Cerebellar cortex (tissue), 1 donor: Measurements from ENCODE around the gene IMPA2.
A peak's percentile ranks its signal among the peaks of the same experiment; 100 is the strongest.
"Not testable (repeated sequence)": the region's sequence is repeated elsewhere in the genome, so short reads cannot be mapped to it uniquely, and the experiment has no call there.

Source experiments
- DNase-seq: peaks from one replicate; pipeline ENCODE4 v3.0.0-alpha.2; 2015; ENCODE audit warnings: low spot score

Gene IMPA2

GRCh38 chr18:12029786-12030584 lies 48.7 kb downstream of the IMPA2 start:
- no peak for DNase-seq

- DNase-seq = no peak
Observed at GRCh38 chr18:12030670-12031069, 49.4 kb downstream of the IMPA2 start.

DNA sequence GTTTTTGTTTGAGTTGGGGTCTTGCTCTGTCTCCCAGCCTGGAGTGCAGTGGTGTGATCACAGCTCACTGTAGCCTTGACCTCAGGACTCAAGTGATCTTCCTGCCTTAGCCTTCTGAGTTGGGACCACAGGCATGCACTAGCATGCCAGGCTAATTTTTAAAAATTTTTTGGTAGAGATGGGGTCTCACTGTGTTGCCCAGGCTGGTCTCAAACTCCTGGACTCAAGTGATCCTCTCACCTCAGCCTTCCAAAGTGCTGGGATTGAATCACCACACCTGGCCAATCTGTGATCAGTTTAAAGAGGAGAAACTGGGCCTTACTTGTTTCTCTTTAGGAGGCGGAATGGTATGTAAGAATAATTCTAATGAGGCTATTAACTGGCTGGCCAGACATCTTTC lies 49.9 kb downstream of the IMPA2 start:
- DNase-seq = no peak

DNA sequence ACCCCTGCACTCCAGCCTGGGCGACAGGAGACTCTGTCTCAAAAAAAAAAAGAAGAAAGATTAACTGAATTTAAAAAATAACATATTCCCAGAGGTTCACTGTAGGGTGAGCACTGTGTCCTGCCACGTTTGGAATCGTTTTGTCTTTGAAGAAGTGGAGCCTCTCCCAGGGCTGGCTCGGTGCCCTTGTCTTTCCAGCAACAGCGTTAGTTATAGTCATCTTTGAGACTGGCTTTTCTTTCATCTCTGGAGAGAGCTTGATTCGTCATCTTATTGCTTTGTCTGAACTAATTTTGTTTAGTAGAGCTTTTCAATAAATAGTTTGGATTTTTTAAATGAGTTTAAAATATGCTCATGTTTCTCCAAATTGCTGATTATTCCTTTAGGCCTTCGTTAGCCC lies 50.5 kb downstream of the IMPA2 start:
- no peak for DNase-seq

- no peak for DNase-seq
Observed at GRCh38 chr18:12032786-12033642, 51.7 kb downstream of the IMPA2 start.

- DNase-seq = no peak
Observed at GRCh38 chr18:12033643-12034025, 52.3 kb downstream of the IMPA2 start.

DNA sequence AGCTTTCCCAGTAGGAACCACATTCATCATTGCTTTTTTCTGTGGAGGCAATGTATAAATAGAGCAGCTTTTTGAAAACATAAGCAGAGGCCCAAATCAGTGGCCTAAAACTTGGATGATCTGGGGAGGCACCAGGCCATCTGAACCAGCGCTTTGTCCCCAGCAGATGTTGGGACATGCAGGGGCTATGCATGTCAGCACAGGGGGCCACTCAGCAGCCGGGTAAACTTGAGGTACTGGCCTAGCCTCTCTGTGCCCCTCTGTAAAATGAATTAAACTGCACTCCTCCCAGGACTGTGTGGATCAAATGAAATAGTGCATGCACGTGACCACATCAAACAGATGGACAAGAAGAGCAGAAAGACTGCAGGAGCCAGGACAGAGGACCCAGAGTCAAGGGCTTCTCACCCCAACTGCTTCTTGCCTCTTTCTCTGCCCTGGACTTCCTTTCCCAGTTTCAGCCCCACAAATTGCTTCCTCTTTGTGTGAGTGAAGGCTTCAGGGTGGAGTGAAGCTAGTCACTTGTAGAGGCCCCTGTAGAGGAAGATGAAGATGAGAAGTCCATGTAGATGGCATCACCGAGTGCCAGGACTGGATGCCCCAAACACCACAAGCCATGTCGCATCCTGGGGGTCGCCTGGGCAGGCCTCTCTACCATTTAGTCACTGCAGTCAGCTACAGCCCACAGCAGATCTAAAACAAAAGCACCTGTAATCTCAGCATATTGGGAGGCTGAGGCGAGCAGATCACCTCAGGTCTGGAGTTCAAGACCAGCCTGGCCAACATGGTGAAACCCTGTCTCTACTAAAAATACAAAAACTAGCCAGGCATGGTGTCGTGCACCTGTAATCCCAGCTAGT lies 53.2 kb downstream of the IMPA2 start:
- DNase-seq = no peak

DNA sequence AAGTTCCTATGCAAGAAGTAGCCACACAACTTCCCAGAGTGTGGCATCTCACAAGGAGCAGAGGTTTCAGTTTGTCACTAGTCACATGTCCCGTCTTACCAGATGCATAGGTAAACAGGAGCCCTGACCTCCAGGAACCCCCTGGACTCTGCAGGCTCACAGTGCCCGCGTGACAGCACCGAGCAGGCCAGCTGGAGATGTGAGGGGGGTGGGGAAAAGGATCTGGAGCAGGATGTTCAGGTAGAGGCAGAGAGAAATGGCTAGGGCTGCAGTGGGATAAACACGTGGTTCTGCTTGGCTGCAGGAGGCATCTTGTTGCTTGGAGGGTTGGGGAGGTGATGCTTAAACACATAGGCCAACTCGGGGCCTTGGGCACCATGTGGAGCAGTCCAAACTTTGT lies 54.2 kb downstream of the IMPA2 start:
- DNase-seq = no peak

DNA sequence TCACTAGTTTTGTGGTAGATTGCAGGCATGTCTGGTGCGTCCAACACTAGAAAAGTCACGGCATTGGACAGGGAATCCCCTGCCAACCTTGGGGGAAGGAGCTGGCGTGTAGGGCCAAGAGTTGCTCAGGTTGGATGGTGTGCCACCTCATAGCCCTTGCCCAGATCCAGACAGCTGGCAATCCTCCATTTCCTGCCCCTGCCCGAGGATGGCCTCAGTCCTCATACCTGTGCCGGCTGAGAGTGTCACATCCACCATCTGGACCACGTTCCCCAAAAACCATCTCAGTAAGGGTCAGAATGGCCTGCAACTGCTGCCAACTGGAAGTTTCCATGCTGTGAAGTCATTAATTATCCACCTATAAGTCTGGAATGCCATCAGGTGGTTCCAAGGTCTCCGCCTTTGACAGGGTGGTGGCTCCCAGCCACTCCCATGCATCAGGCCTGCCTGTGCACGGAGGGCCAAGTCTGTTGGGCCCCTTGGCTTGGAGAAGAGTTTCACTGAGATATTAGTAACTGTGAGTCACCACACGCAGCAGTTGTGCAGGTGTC lies 55.0 kb downstream of the IMPA2 start:
- peak; percentile 76 for DNase-seq

DNA sequence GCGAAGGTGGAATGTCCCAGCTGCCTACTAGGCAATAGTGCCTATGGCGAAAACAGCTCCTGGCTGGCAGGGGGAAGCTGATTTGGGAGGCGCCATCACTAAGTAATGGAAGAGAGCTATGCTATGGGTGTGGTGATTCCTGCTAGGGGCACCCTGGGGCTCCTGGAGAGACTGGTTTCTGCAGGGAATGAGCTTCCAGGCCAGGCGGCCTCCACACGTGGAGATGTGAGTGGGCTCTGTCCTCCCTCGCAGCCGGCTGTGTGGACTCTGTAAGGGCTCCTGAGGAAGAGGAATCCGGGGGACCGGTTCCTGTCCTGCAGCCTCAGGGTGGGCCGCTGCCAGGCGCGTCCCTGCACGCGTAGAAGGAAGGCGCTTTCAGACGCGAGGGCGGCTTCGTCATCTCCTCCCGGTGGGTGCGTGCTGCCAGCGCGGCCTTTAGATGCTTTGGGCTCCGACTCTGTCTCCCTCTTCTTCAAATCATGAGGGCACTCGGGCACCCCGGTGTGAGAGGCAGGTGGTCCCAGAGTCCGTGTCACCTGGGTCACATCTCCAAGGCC lies 56.9 kb downstream of the IMPA2 start:
- DNase-seq = no peak

GRCh38 chr18:12038639-12039539 lies 57.6 kb downstream of the IMPA2 start:
- DNase-seq = peak; percentile 70

- DNase-seq = not testable (repeated sequence)
Observed at GRCh38 chr18:12039540-12039930, 58.2 kb downstream of the IMPA2 start.

- DNase-seq = no peak
Observed at GRCh38 chr18:12041561-12041960, 60.3 kb downstream of the IMPA2 start.

DNA sequence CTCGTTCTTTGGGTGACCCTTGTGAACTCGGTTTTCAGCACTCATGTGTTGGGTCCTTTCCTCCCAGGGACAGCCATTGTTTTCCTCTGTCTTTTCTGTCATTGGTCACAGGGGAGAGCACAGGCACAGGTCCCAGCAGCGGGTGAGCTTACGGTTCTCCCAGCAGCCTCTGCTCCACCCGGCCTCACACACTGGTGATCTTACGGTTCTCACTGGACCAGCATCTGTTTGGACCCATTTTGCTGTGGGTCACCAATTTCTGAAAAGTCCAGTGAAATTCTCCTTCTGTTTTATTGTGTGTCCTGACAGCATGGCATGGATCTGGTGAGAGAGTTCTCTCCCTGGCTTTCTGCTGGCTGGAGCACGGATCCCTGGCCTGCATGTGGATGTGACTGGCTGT lies 62.5 kb downstream of the IMPA2 start:
- no peak for DNase-seq

DNA sequence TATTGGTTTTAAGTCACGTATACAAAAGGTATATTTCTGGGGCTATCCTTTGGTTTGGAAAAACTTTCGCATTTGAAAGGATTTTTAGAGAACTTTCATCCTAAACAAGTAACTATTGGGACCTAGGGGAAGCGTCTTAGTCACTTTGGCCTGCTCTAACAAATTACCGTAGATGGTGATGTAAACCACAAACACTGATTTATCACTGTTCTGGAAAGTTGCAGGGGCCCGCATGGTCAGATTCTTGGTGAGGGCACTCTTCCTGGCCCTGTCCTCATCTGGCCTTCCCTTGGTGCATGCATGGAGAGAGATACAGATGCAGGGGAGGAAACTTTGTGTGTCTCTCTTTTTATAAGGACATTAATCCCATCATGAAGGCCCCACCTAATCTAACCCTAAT lies 63.3 kb downstream of the IMPA2 start:
- no peak for DNase-seq

DNA sequence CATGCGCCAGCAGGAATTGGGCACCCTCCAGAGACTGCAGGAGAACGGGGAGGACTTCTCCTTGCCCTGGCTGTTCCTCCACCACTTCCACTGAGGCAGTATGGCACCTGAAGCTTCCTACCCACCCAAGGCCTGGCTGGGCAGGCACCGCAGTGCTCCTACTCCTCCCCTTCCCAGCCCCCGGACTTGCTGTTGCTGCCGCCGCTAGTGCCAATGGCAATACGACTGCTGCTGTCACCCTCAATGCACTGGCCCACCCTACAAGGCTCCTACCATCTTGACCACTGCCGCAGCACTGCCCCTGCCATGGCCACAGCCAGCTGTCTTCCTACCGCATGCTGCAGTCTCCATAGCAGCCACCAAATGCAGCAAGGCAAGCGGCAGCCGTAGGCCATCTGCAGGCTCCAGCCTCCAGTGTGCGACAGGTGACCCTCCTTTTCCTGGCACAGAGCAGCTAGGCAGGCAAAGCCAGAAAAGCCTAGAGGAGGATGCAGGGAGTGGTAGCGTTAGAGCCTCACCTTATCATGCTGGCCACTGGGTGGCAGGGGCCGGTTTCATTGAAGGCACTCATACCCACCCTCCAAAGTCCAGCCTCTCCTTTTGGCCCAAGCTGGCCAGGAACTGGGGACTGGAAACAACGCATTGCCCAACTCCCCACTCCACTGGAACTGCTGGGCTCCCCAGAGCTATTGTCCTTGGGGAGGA lies 64.9 kb downstream of the IMPA2 start:
- DNase-seq = no peak

DNA sequence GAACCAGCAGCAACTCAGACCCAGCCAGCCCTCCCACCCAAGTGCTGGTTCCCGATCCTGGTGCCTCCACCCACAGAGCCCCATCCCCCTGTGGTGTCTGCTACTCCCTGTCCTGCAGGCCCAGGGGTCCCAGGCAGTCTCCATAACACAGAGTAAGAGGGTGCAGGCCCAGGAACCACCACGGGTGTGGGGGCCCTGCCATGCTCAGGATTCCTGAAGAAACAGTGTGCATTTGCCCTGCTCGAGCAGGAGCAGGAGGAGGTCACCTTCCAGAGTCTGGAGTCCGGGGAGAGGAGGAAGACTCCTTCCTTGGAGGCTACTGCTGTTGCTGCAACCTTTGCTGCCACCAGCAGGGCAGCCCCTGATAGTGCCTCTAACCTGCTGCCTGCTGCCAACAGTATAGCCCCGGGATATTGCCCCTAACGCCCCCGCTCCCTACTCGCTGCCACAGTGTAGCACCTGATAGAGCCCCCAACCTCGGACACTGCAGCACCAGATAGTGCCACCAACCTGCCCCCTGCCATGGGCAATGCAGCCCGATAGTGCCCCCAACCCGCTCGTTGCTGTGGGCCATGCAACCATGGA lies 65.5 kb downstream of the IMPA2 start:
- no peak for DNase-seq

GRCh38 chr18:12048010-12048826 lies 66.9 kb downstream of the IMPA2 start:
- no peak for DNase-seq

DNA sequence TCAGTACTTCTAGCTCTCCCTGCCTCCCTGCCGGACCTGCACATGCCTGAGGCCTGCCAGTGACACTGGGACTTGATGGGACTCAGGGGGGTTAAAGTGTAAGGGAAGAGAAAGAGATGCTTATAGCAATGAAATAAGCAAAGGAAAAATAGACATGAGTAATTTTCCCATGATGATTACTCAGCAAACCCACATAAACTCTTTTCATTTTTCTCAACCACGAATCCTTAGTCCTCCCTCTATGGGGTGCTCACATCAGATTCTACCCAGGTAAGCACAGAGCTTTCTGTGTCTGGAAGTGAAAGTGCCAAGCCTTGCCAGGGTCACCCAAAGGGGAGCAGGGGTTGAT lies 67.5 kb downstream of the IMPA2 start:
- DNase-seq = no peak
